Measurements from ENCODE around the gene DDAH1.

DNA sequence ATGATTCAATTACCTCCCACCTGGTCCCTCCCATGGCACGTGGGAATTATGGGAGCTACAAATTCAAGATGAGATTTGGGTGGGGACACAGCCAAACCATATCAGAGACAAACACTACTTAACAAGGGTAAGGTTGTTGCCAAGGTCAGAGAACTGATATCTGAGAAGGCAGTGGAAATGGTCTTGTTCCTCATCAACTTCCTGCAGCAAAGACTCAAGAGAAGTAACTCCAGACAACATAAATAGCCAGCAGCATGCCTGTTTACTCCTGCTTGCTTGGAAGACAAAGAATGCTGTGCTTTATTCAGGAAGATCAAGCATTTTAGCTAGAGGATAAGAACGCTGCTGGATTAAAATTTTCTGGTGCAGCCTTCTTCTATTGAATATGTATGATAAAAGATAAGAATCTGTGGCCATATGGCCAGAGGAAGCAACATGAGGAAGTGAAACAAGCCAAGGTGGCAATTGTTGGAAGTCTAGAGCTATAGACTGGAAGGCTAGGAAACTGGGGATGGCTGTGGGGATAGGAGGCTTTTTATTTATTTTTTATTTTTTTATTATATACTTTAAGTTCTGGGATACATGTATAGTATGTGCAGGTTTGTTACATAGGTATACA, 36.4 kb downstream of the DDAH1 start:
- TF ChIP-seq GATA3 (IDR thresholded peaks at IDR 0.05; ENCODE audit: low read depth, low read length) = no peak
- no peak; the same call in 1 of the 2 replicates for TF ChIP-seq GATA2 (IDR thresholded peaks at IDR 0.05; ENCODE audit: low read depth, low read length)
